ENCODE measurements around the gene TMEM179B. TPM values are rescaled to one million over a fixed set of nuclear protein-coding genes. Genes with fewer than 3 reads are reported as not detected.
"Not testable (repeated sequence)": the region's sequence is repeated elsewhere in the genome, so short reads cannot be mapped to it uniquely, and the experiment has no call there.

TMEM179B gene
- total and polyA plus RNA-seq, 7 donors = 27.0 to 63.9 (median 39.0) TPM

- Histone ChIP-seq H3K36me3 (peaks cover 0 to 22% (median 4%) of the 10 kb centered on the region in 4 donors), H3K4me1 (peaks cover 0 to 38% (median 18%) of the 10 kb centered on the region in 4 donors), H3K27me3 (no peaks in the 10 kb centered on the region), H3K4me3 (peak overlapping the region; percentile 50 to 70 (median 66)), H3K27ac (peak overlapping the region; percentile 90 to 96 (median 94)), H3K9me3 (no peaks in the 10 kb centered on the region)
- intact Hi-C loops (cut with DNase I) = loop anchor here (2.0 kb wide), 1 partner anchor 24 kb away; the partner anchor contains the start of gene TTC9C
- 35 to 66% methylated on average over 15 of the region's 15 CpGs for WGBS, 2 donors
- no peak for DNase-seq
- TF ChIP-seq POLR2A (IDR thresholded peaks at IDR 0.05) (no peak), EP300 (IDR thresholded peaks at IDR 0.05) (no peak), POLR2AphosphoS5 (IDR thresholded peaks at IDR 0.05) (no peak), CTCF (IDR thresholded peaks at IDR 0.05) (no peak)
Measured at GRCh38 chr11:62752994-62753735, 34.0 kb upstream of the TMEM179B start.

- H3K27me3 ChIP-seq = no peaks in the 10 kb centered on the region
- H3K27ac ChIP-seq = peak within 1 kb of the TSS; percentile 90 to 96 (median 94)
- no peak for TF ChIP-seq EP300 (IDR thresholded peaks at IDR 0.05)
- peak; percentile 76 to 87 for TF ChIP-seq POLR2A (IDR thresholded peaks at IDR 0.05)
- peak in 1 of 4 experiments; percentile 9 for TF ChIP-seq CTCF (IDR thresholded peaks at IDR 0.05)
- peak; percentile 67 to 98 (median 84) for TF ChIP-seq POLR2AphosphoS5 (IDR thresholded peaks at IDR 0.05)
- intact Hi-C loops (cut with DNase I) = loop anchor here (2.0 kb wide), 1 partner anchor 25 kb away; the partner anchor contains the start of gene TTC9C
- H3K9me3 ChIP-seq = no peaks in the 10 kb centered on the region
- peaks cover 0 to 22% (median 2%) of the 10 kb centered on the region in 4 donors for H3K36me3 ChIP-seq
- H3K4me1 ChIP-seq = peaks cover 0 to 38% (median 18%) of the 10 kb centered on the region in 4 donors
- peak within 1 kb of the TSS; percentile 50 to 70 (median 66) for H3K4me3 ChIP-seq
- DNase-seq = peak; percentile 99
- WGBS, 2 donors = 1% methylated on average over 47 of the region's 47 CpGs
Measured at GRCh38 chr11:62753736-62754603, 33.2 kb upstream of the TMEM179B start, which contains the start of gene ZBTB3. TSS of gene ZBTB3 (minus strand) at chr11:62754160. CDS start at chr11:62753664, 496 bp downstream.

GRCh38 chr11:62755086-62755615, 32.1 kb upstream of the TMEM179B start:
- DNase-seq = no peak
- 40 to 73% methylated on average over 10 of the region's 10 CpGs for WGBS, 2 donors
- intact Hi-C loops (cut with DNase I) = no loop called here
- Histone ChIP-seq H3K4me3 (no peak overlapping the region), H3K9me3 (no peaks in the 10 kb centered on the region), H3K36me3 (peaks cover 0 to 13% (median 2%) of the 10 kb centered on the region in 4 donors), H3K27me3 (no peaks in the 10 kb centered on the region), H3K4me1 (peaks cover 0 to 32% (median 16%) of the 10 kb centered on the region in 4 donors), H3K27ac (peak overlapping the region in 1 of 4 donors; percentile 94)
- TF ChIP-seq EP300 (IDR thresholded peaks at IDR 0.05) (no peak), POLR2AphosphoS5 (IDR thresholded peaks at IDR 0.05) (no peak), CTCF (IDR thresholded peaks at IDR 0.05) (no peak), POLR2A (IDR thresholded peaks at IDR 0.05) (no peak)

- Histone ChIP-seq H3K36me3 (no peaks in the 10 kb centered on the region), H3K27me3 (no peaks in the 10 kb centered on the region), H3K4me1 (peaks cover 0 to 25% (median 21%) of the 10 kb centered on the region in 4 donors), H3K9me3 (no peaks in the 10 kb centered on the region), H3K4me3 (no peak overlapping the region), H3K27ac (no peak overlapping the region)
- WGBS, 2 donors = 73 to 80% methylated on average over 9 of the region's 9 CpGs
- no peak for DNase-seq
- no peak for TF ChIP-seq CTCF (IDR thresholded peaks at IDR 0.05)
- no peak for TF ChIP-seq EP300 (IDR thresholded peaks at IDR 0.05)
- no peak for TF ChIP-seq POLR2AphosphoS5 (IDR thresholded peaks at IDR 0.05)
- TF ChIP-seq POLR2A (IDR thresholded peaks at IDR 0.05) = no peak
- intact Hi-C loops (cut with DNase I) = no loop called here
Measured at GRCh38 chr11:62757846-62758788, 29.1 kb upstream of the TMEM179B start.

- Histone ChIP-seq H3K27ac (peak overlapping the region; percentile 84 to 93 (median 86)), H3K36me3 (peaks cover 5 to 14% (median 6%) of the 10 kb centered on the region in 4 donors), H3K4me1 (peaks cover 0 to 24% (median 13%) of the 10 kb centered on the region in 4 donors), H3K4me3 (peak overlapping the region; percentile 58 to 90 (median 70))
- DNase-seq; H3K27me3 ChIP-seq; intact Hi-C loops (cut with DNase I); H3K9me3 ChIP-seq: not testable (repeated sequence)
- 26 to 37% methylated on average over 9 of the region's 9 CpGs for WGBS, 2 donors
Measured at GRCh38 chr11:62760867-62761227, 26.4 kb upstream of the TMEM179B start.

All from sigmoid colon (tissue), 7 donors.